WERI-Rb-1 (cell line): ENCODE data around the gene SH3PXD2A.

Experiments
- DNase-seq: peaks from one replicate; pipeline ENCODE4 v3.0.0-alpha.2; 2020
- H3K27ac ChIP-seq: fragments of 250-450 bp; sonication (Bioruptor Pico); 2 replicates; pipeline ENCODE4 v1.5.1; 2020; ENCODE audit warnings: mild to moderate bottlenecking, moderate library complexity
- H3K27me3 ChIP-seq: fragments of 250-450 bp; sonication (Bioruptor Pico); 2 replicates; pipeline ENCODE4 v1.5.1; 2021; ENCODE audit warnings: mild to moderate bottlenecking, low read depth, moderate library complexity; ENCODE audit not compliant: insufficient read depth, severe bottlenecking
- H3K36me3 ChIP-seq: fragments of 250-450 bp; sonication (Bioruptor Pico); 2 replicates; pipeline ENCODE4 v1.5.1; 2020; ENCODE audit warnings: mild to moderate bottlenecking, moderate library complexity
- H3K4me3 ChIP-seq: 2 replicates; pipeline ENCODE4 v1.5.1; 2011; ENCODE audit warnings: low read depth, mild to moderate bottlenecking, control low read depth, low read length
- H3K9me3 ChIP-seq: fragments of 250-450 bp; sonication (Bioruptor Pico); 2 replicates; pipeline ENCODE4 v1.5.1; 2021; ENCODE audit warnings: mild to moderate bottlenecking, moderate library complexity; ENCODE audit not compliant: severe bottlenecking
- TF ChIP-seq, protein P1 (sequence below): IDR thresholded peaks from 2 replicates; pipeline ENCODE4 v1.5.1; 2011; ENCODE audit warnings: low read depth, mild to moderate bottlenecking, control low read depth, inconsistent platforms, low read length

The SH3PXD2A gene

DNA sequence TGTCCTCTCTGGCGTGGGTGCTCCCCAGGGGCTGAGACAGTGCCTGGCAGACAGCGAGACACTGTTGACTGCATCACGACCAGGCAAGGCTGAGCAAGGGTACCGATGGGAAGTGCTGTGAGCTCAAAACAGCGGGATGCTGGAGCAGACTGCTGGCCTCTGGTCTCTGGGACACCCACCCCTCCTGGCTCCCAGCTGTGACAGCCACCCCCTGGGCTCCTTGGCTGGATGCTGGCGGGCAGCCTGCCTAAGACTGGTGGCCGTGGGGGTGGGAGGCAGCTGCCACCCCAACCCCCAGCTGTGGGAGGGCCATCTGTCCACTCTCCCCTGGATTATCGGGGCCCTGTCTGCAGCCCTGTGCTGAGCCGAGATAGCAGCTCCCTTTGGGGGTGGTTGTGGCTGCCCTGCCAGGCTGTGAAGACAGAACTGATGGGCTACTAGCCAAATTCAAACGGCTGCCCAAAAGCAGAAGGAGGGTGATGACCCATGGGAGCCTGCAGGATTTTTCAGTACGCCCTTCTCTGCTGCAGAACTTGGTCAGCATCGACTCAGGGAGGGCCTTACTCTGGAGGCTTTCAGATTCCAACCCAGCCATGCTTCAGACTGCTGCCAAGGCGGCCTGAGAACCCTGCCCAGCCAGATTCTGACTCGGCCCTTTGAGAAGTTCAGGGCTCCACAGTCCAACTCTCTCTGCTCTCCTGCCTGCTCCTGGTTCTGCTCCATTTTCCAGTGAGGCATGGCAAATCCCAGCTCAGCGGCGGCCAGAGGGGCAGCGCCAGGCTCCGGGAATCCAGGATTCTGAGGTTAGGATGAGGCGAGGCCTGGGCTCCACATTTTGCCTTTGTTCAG lies 236.6 kb downstream of the SH3PXD2A start:
- no peaks in the 10 kb centered on the region for H3K27me3 ChIP-seq
- H3K27ac ChIP-seq: peak overlapping the region; percentile 82
- H3K4me3 ChIP-seq: no peak overlapping the region
- peak; percentile 79 for DNase-seq
- TF ChIP-seq, protein P1, sequence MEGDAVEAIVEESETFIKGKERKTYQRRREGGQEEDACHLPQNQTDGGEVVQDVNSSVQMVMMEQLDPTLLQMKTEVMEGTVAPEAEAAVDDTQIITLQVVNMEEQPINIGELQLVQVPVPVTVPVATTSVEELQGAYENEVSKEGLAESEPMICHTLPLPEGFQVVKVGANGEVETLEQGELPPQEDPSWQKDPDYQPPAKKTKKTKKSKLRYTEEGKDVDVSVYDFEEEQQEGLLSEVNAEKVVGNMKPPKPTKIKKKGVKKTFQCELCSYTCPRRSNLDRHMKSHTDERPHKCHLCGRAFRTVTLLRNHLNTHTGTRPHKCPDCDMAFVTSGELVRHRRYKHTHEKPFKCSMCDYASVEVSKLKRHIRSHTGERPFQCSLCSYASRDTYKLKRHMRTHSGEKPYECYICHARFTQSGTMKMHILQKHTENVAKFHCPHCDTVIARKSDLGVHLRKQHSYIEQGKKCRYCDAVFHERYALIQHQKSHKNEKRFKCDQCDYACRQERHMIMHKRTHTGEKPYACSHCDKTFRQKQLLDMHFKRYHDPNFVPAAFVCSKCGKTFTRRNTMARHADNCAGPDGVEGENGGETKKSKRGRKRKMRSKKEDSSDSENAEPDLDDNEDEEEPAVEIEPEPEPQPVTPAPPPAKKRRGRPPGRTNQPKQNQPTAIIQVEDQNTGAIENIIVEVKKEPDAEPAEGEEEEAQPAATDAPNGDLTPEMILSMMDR: no peak
- no peaks in the 10 kb centered on the region for H3K36me3 ChIP-seq
- H3K9me3 ChIP-seq: no peaks in the 10 kb centered on the region

DNA sequence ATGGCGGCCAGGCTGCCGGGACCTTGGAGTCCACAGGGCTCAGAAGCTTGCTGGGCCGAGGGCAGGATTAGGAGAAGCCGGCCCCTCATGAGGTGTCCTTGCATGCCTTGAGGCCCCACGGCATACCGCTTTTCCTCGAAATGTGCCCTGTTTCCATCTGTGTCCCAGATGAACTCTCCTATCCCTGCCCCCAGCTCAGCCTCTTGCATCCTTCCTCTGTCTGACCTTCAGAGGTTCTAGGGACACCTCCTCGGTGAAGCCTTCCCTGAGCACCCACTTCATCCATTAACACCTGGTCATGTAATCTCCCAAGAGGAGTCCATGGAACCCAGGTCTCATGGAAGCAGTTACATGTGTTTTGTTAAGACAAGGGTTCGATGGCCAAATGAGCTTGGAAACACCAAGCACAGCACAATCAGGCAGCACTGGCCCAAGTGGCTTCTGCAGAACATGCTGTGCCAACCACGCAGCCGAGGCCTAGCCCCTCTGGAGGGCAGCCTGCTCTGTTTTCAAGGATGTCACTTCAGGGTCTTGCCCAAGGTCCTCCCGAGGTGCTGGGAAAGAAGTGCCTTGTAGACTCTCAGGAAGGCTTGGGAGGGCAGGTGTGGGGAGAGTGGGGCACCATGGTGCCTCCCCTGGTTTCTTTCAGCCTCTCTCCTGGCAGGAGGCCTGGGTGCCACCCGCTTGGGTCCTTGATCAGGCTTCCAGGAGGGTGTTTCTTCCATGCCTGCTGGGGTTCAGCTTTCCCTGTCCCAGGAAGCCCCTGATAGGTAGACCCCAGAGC lies 237.6 kb downstream of the SH3PXD2A start:
- Histone ChIP-seq H3K27me3 (no peaks in the 10 kb centered on the region), H3K4me3 (no peak overlapping the region), H3K36me3 (no peaks in the 10 kb centered on the region), H3K27ac (peak overlapping the region; percentile 82), H3K9me3 (no peaks in the 10 kb centered on the region)
- TF ChIP-seq, protein P1: no peak
- DNase-seq: no peak

GRCh38 chr10:103616705-103617601 lies 238.4 kb downstream of the SH3PXD2A start:
- TF ChIP-seq, protein P1: no peak
- H3K27ac ChIP-seq: peak overlapping the region; percentile 33
- DNase-seq: no peak
- H3K36me3 ChIP-seq: no peaks in the 10 kb centered on the region
- H3K27me3 ChIP-seq: no peaks in the 10 kb centered on the region
- no peaks in the 10 kb centered on the region for H3K9me3 ChIP-seq
- H3K4me3 ChIP-seq: no peak overlapping the region

DNA sequence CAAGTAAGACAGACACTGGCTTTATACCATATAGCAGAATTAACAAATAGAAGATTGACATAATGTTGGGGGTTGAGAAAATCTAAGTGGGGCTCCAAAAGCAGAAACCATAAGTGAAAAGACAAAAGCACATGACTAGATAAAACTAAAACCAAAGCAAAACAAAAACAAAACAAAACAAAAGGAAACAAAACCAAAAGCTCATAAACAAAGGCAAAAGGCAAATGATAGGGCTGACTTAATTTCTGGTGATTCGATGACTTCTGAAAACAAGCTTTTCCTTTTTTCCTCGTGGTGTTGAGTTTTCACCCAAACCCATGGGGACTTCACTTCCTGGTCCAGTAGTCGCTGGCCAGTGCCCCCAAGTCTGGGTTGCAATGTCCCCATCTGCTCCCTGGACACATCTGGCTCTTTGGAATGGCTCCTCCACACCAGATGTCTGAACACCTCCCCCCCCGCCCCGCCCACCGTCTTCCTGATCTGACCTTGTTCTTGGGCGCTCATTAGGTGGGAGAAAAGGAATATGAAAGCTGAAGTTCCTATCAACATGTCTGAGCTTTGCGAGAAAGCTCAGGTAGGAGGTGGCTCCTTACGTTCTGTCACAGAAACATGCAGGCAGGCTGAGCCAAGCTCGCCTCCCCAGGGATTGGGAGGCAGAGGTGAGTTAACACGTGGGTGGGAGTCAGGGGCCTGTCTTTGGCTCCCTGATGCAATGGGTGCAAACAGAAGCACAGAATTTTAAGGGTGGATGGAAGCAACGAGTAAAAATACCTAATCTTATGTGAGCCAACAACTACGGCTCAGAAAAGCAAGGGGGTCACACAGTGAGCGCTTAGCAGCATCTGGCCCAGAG lies 240.8 kb downstream of the SH3PXD2A start:
- no peaks in the 10 kb centered on the region for H3K27me3 ChIP-seq
- no peak overlapping the region for H3K27ac ChIP-seq
- DNase-seq: no peak
- H3K9me3 ChIP-seq: no peaks in the 10 kb centered on the region
- H3K4me3 ChIP-seq: no peak overlapping the region
- TF ChIP-seq, protein P1: no peak
- H3K36me3 ChIP-seq: no peaks in the 10 kb centered on the region; the same call in 1 of the 2 replicates

DNA sequence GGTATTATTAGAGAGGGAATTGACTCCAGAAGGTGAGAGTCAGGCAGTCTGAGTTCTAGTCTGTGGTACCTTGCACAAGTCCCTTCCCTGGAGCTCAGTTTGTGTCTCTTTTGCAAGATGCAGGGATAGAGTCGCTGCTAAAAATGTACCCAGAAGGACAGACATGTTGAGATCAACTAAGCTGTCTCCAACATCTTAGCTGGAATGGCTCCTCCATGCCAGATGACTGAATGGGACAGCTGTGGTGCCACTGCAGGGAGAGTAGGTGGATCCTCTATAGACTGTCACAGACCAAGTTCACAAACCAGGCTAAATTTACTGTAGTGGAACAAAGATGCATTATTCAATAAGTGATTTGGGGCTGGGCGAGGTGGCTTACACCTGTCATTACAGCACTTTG lies 241.8 kb downstream of the SH3PXD2A start:
- no peaks in the 10 kb centered on the region; the same call in 1 of the 2 replicates for H3K36me3 ChIP-seq
- TF ChIP-seq, protein P1: no peak
- H3K27me3 ChIP-seq: no peaks in the 10 kb centered on the region
- no peak for DNase-seq
- no peak overlapping the region for H3K27ac ChIP-seq
- H3K4me3 ChIP-seq: no peak overlapping the region
- no peaks in the 10 kb centered on the region for H3K9me3 ChIP-seq
